BLaER1 treated with 17β-estradiol and CSF1 and Interleukin-3, amounts not matched to agents 10 nM and 100 nM (cell line): Measurements from ENCODE around the gene CBX8.

Source experiments
- H3K27ac ChIP-seq, 11 experiments: shearing (Covaris generic); formaldehyde crosslinking; 2 replicates each; pipeline ENCODE4 v1.8.1; 2022
- H3K27me3 ChIP-seq, 11 experiments: shearing (Covaris generic); formaldehyde crosslinking; 2 replicates each; pipeline ENCODE4 v1.8.1; 2022
- H3K36me3 ChIP-seq, 11 experiments: shearing (Covaris generic); formaldehyde crosslinking; 2 replicates each; pipeline ENCODE4 v1.8.1; 2022
- H3K4me1 ChIP-seq, 10 experiments: shearing (Covaris generic); formaldehyde crosslinking; 2 replicates each; pipeline ENCODE4 v1.8.1; 2022
- H3K4me2 ChIP-seq, 11 experiments: shearing (Covaris generic); formaldehyde crosslinking; 2 replicates each; pipeline ENCODE4 v1.8.1; 2022
- H3K4me3 ChIP-seq, 10 experiments: shearing (Covaris generic); formaldehyde crosslinking; 2 replicates each; pipeline ENCODE4 v1.8.1; 2022
- H3K9ac ChIP-seq, 11 experiments: shearing (Covaris generic); formaldehyde crosslinking; 2 replicates each; pipeline ENCODE4 v1.8.1; 2022
- H3K9me3 ChIP-seq, 11 experiments: shearing (Covaris generic); formaldehyde crosslinking; replicated peaks in 1 of 11; 2 replicates each; pipeline ENCODE4 v1.8.1; 2022
- H4K20me1 ChIP-seq, 11 experiments: shearing (Covaris generic); formaldehyde crosslinking; 2 replicates each; pipeline ENCODE4 v1.8.1; 2022
- Cebpa-rat ChIP-seq, 11 experiments: shearing (Covaris generic); IDR thresholded peaks; 2 replicates each; pipeline ENCODE4 v1.8.1; 2022

Gene CBX8

GRCh38 chr17:79820959-79821330 lies 24.1 kb upstream of the CBX8 start:
- H3K27ac ChIP-seq, result no peak overlapping the region
- H3K9ac ChIP-seq, result no peak overlapping the region
- H3K27me3 ChIP-seq, result peaks cover 36 to 57% (median 47%) of the 10 kb centered on the region in 11 experiments
- peaks cover 0 to 4% (median 0%) of the 10 kb centered on the region in 11 experiments; a peak in 1 of 22 replicates for H4K20me1 ChIP-seq
- no peaks in the 10 kb centered on the region for H3K9me3 ChIP-seq
- no peak for TF ChIP-seq Cebpa-rat (IDR thresholded peaks at IDR 0.05)
- peaks cover 4 to 16% (median 9%) of the 10 kb centered on the region in 10 experiments; a peak in 19 of 20 replicates for H3K4me1 ChIP-seq
- H3K4me2 ChIP-seq, result no peak overlapping the region
- no peak overlapping the region for H3K4me3 ChIP-seq
- no peaks in the 10 kb centered on the region for H3K36me3 ChIP-seq

DNA sequence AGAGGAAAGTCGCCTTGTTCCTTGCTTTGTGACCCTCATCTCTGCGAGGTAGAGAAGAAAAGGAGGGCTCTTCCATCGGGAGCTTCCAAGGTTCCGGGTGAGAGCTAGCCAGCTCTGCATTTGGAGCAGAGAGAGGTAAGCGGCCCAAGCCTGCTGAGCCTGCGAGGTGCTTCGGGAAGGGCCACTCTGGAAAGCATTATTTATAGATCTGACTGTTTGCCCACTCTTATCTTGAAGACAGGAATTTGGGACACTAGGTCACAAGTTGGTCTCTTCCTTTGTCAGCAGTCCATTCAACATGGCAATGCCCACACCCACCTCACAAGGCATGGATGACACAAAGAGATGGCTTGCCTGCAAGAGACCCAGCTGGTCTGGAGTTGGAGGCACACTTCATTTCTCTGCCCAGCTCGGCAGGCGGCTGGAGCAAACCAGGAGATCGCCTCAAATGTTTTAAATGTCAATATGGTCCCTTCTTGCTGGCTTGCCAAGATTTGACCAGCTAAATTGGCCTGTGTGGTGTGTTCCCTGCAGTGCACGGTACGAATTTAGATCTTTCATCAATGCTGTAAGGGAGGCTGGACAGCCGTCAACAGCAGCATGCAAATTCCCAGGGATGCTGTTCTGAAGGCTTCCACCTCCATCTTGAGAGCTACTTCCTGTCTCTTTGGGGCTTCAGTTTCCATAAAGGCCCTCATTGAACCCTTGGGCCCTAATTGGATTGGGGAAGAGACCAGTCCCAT lies 22.8 kb upstream of the CBX8 start:
- H3K27ac ChIP-seq, result no peak overlapping the region
- H3K27me3 ChIP-seq, result peaks cover 48 to 69% (median 59%) of the 10 kb centered on the region in 11 experiments
- no peaks in the 10 kb centered on the region for H3K36me3 ChIP-seq
- no peaks in the 10 kb centered on the region for H3K9me3 ChIP-seq
- H3K4me1 ChIP-seq, result peaks cover 0 to 21% (median 7%) of the 10 kb centered on the region in 10 experiments; a peak in 11 of 20 replicates
- H3K4me2 ChIP-seq, result peak overlapping the region in 2 of 11 experiments; percentile 28 to 39; a peak in 3 of 22 replicates
- no peak for TF ChIP-seq Cebpa-rat (IDR thresholded peaks at IDR 0.05)
- H3K4me3 ChIP-seq, result no peak overlapping the region
- peaks cover 0 to 14% (median 5%) of the 10 kb centered on the region in 11 experiments; a peak in 7 of 22 replicates for H4K20me1 ChIP-seq
- no peak overlapping the region for H3K9ac ChIP-seq

- Histone ChIP-seq H3K4me1 (peaks cover 0 to 27% (median 10%) of the 10 kb centered on the region in 10 experiments; a peak in 14 of 20 replicates), H3K36me3 (no peaks in the 10 kb centered on the region), H3K9ac (no peak overlapping the region), H4K20me1 (peaks cover 0 to 18% (median 5%) of the 10 kb centered on the region in 11 experiments; a peak in 7 of 22 replicates), H3K27me3 (peaks cover 54 to 76% (median 65%) of the 10 kb centered on the region in 11 experiments), H3K27ac (no peak overlapping the region), H3K4me2 (peak overlapping the region in 6 of 11 experiments; percentile 2 to 39 (median 10); a peak in 9 of 22 replicates), H3K9me3 (no peaks in the 10 kb centered on the region), H3K4me3 (no peak overlapping the region)
- TF ChIP-seq Cebpa-rat (IDR thresholded peaks at IDR 0.05), result no peak
Observed at GRCh38 chr17:79819085-79819484, 22.2 kb upstream of the CBX8 start.

- no peak for TF ChIP-seq Cebpa-rat (IDR thresholded peaks at IDR 0.05)
- peaks cover 62 to 84% (median 73%) of the 10 kb centered on the region in 11 experiments for H3K27me3 ChIP-seq
- peak overlapping the region in 4 of 11 experiments; percentile 7 to 39 (median 20); a peak in 5 of 22 replicates for H3K4me2 ChIP-seq
- no peak overlapping the region for H3K27ac ChIP-seq
- H3K4me1 ChIP-seq, result peaks cover 0 to 30% (median 12%) of the 10 kb centered on the region in 10 experiments; a peak in 16 of 20 replicates
- H3K4me3 ChIP-seq, result no peak overlapping the region
- H3K9me3 ChIP-seq, result no peaks in the 10 kb centered on the region
- no peak overlapping the region for H3K9ac ChIP-seq
- H3K36me3 ChIP-seq, result no peaks in the 10 kb centered on the region
- H4K20me1 ChIP-seq, result peaks cover 0 to 18% (median 5%) of the 10 kb centered on the region in 11 experiments; a peak in 7 of 22 replicates
Observed at GRCh38 chr17:79818026-79818758, 21.3 kb upstream of the CBX8 start.

DNA sequence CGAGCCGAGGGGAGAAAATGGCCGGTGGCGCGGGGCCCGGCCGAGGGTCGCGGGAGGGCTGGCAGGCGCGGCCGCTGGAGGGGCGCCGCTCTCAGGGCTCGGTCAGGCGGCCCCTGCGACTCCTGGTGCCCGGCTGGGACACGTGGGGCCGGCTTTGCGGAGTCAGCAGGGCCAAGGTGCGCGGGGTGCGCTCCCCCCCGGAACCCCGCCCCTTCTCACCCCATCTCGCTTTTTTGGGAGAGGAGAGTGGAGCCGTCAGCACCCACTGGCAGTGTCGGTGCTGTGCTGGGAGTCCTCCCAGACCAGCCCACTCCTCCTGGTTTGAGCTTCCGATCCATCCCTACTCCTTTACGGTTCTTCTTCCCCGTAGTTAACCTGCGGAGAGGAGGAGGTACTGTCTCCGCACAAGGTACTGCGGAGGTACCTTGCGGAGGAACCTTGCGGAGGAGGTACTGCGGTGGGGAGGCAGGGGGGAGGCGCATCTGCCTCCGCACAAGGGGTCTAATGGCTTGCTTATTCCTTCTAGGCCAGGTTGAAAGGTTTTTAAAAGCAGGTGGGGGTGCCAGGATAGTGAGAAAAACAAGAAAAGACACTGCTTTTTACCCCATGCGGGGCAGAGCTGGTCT lies 19.1 kb upstream of the CBX8 start:
- Histone ChIP-seq H3K4me2 (no peak overlapping the region), H3K9me3 (no peaks in the 10 kb centered on the region), H3K9ac (no peak overlapping the region), H4K20me1 (peaks cover 0 to 38% (median 24%) of the 10 kb centered on the region in 11 experiments; a peak in 19 of 22 replicates), H3K36me3 (no peaks in the 10 kb centered on the region), H3K27me3 (peaks cover 83 to 100% (median 95%) of the 10 kb centered on the region in 11 experiments), H3K4me1 (peaks cover 20 to 51% (median 33%) of the 10 kb centered on the region in 10 experiments), H3K27ac (no peak overlapping the region), H3K4me3 (no peak overlapping the region)
- TF ChIP-seq Cebpa-rat (IDR thresholded peaks at IDR 0.05), result no peak

DNA sequence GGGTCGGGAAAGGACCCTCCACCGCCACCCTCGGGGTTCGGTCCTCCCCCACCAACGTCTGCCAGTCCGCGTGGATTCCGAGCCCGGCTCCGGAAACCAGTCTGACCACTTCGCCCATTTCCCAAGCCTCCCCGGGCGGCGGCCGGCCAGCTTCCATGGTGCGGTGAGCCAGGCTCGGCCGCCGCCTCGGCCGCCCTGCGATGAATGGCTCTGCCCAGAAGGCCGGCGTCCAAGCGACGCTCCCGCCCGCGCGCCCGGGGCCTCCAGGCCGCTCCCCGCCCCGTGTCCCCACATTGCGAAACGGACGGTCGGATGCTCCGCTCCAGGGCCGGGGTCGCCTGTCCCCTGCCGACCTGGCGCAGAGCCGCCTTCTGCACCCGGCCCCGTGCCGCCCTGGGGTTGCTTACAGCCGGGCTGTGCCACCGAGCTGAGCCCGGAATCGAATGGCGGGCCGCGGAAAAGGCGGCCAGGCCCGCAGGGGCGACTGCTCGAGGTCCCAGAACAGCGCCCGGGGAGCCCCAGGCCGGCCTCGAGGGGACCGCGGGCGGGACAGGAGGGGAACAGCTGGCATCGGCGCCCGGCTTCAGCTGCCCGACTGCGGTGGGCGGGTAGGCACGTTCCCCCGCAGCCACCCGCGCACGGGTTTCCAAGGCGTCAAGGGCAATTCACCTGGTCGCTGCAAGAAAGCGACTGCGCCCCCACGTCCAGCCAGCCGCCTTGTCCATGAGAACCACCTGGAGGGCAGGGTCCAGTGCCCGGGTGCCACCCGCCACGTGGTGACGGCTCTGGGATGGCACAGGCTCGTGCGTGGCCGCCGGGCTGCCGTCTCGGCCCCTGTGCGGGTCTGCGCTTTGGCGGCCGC lies 18.3 kb upstream of the CBX8 start:
- H3K9ac ChIP-seq, result no peak overlapping the region
- no peaks in the 10 kb centered on the region for H3K9me3 ChIP-seq
- H3K4me1 ChIP-seq, result peaks cover 22 to 53% (median 35%) of the 10 kb centered on the region in 10 experiments
- no peak overlapping the region for H3K27ac ChIP-seq
- H3K4me3 ChIP-seq, result no peak overlapping the region
- peak overlapping the region in 4 of 11 experiments; percentile 30 to 52 (median 34); a peak in 5 of 22 replicates for H3K4me2 ChIP-seq
- no peaks in the 10 kb centered on the region for H3K36me3 ChIP-seq
- 0 out of 22 replicates have a peak, but pooled peaks of 1 of the 11 experiments have one; percentile 6 for TF ChIP-seq Cebpa-rat (IDR thresholded peaks at IDR 0.05)
- peaks cover 0 to 43% (median 27%) of the 10 kb centered on the region in 11 experiments; a peak in 19 of 22 replicates for H4K20me1 ChIP-seq
- H3K27me3 ChIP-seq, result peaks cover 89 to 100% (median 99%) of the 10 kb centered on the region in 11 experiments

- H3K27me3 ChIP-seq, result peaks cover 90 to 100% (median 100%) of the 10 kb centered on the region in 11 experiments
- peaks cover 22 to 55% (median 35%) of the 10 kb centered on the region in 10 experiments for H3K4me1 ChIP-seq
- peak overlapping the region in 2 of 10 experiments; percentile 49 to 54; a peak in 2 of 20 replicates for H3K4me3 ChIP-seq
- H4K20me1 ChIP-seq, result peaks cover 0 to 49% (median 32%) of the 10 kb centered on the region in 11 experiments; a peak in 19 of 22 replicates
- peak overlapping the region in 10 of 11 experiments; percentile 52 to 91 (median 76); a peak in 14 of 22 replicates for H3K4me2 ChIP-seq
- no peak for TF ChIP-seq Cebpa-rat (IDR thresholded peaks at IDR 0.05)
- no peak overlapping the region; a peak in 1 of 22 replicates for H3K27ac ChIP-seq
- H3K9ac ChIP-seq, result no peak overlapping the region
- H3K9me3 ChIP-seq, result no peaks in the 10 kb centered on the region
- H3K36me3 ChIP-seq, result no peaks in the 10 kb centered on the region
Observed at GRCh38 chr17:79814127-79814973, 17.5 kb upstream of the CBX8 start.
